H9 (cell line): ENCODE measurements around the gene NPBWR2. TPM values are rescaled to one million over a fixed set of nuclear protein-coding genes. Genes with fewer than 3 reads are reported as not detected.

ENCODE experiments used
- DNase-seq: peaks from one replicate; pipeline ENCODE4 v3.0.0-alpha.2; 2017
- H2AFZ ChIP-seq: one replicate; pipeline ENCODE4 v1.6.1; 2013; ENCODE audit warnings: mild to moderate bottlenecking, low read length, control low read depth, moderate library complexity
- H2AK5ac ChIP-seq: 2 replicates; pipeline ENCODE4 v1.6.1; 2013; ENCODE audit warnings: low read length, control low read depth, mixed read lengths; ENCODE audit not compliant: insufficient read length
- H2BK120ac ChIP-seq: one replicate; pipeline ENCODE4 v1.6.1; 2013; ENCODE audit warnings: low read depth, mild to moderate bottlenecking, low read length, control low read depth, inconsistent platforms; ENCODE audit not compliant: poor library complexity, severe bottlenecking
- H2BK12ac ChIP-seq: 2 replicates; pipeline ENCODE4 v1.6.1; 2013; ENCODE audit warnings: low read length, control low read depth, mixed read lengths, low read depth; ENCODE audit not compliant: insufficient read length
- H2BK15ac ChIP-seq: 2 replicates; pipeline ENCODE4 v1.6.1; 2013; ENCODE audit warnings: low read depth, low read length, control low read depth
- H2BK20ac ChIP-seq: one replicate; pipeline ENCODE4 v1.6.1; 2013; ENCODE audit warnings: low read depth, mild to moderate bottlenecking, low read length, control low read depth, inconsistent platforms; ENCODE audit not compliant: poor library complexity, severe bottlenecking
- H2BK5ac ChIP-seq: 2 replicates; pipeline ENCODE4 v1.6.1; 2013; ENCODE audit warnings: low read length, control low read depth, mixed read lengths; ENCODE audit not compliant: insufficient read length
- H3K14ac ChIP-seq: 2 replicates; pipeline ENCODE4 v1.6.1; 2013; ENCODE audit warnings: low read length, control low read depth; ENCODE audit not compliant: insufficient read depth
- H3K18ac ChIP-seq: 2 replicates; pipeline ENCODE4 v1.6.1; 2013; ENCODE audit warnings: low read depth, mild to moderate bottlenecking, mixed read lengths, low read length, control low read depth; ENCODE audit not compliant: insufficient read length
- H3K23ac ChIP-seq: 2 replicates; pipeline ENCODE4 v1.6.1; 2013; ENCODE audit warnings: low read length, control low read depth, mixed read lengths, low read depth; ENCODE audit not compliant: insufficient read length
- H3K23me2 ChIP-seq: 2 replicates; pipeline ENCODE4 v1.6.1; 2013; ENCODE audit warnings: low read depth, mild to moderate bottlenecking, mixed read lengths, low read length, control low read depth; ENCODE audit not compliant: insufficient read length, poor library complexity, severe bottlenecking
- H3K27ac ChIP-seq: 2 replicates; pipeline ENCODE4 v1.5.1; 2013; ENCODE audit warnings: low read length, control low read depth, mixed read lengths, low read depth; ENCODE audit not compliant: insufficient read length
- H3K27me3 ChIP-seq: 2 replicates; pipeline ENCODE4 v1.6.1; 2013; ENCODE audit warnings: low read length, control low read depth, inconsistent platforms; ENCODE audit not compliant: insufficient read depth
- H3K4ac ChIP-seq: 2 replicates; pipeline ENCODE4 v1.6.1; 2013; ENCODE audit warnings: low read depth, mild to moderate bottlenecking, control low read depth, inconsistent platforms, low read length, moderate library complexity
- H3K4me1 ChIP-seq: 2 replicates; pipeline ENCODE4 v1.6.1; 2013; ENCODE audit warnings: low read length, control low read depth, inconsistent platforms; ENCODE audit not compliant: insufficient read depth
- H3K4me2 ChIP-seq: 2 replicates; pipeline ENCODE4 v1.6.1; 2013; ENCODE audit warnings: low read length, control low read depth, mixed read lengths; ENCODE audit not compliant: insufficient read length, insufficient read depth
- H3K56ac ChIP-seq: 2 replicates; pipeline ENCODE4 v1.6.1; 2013; ENCODE audit warnings: low read depth, mild to moderate bottlenecking, mixed read lengths, low read length, control low read depth; ENCODE audit not compliant: insufficient read length
- H3K79me1 ChIP-seq: 2 replicates; pipeline ENCODE4 v1.6.1; 2013; ENCODE audit warnings: low read depth, mild to moderate bottlenecking, moderate library complexity, low read length, control low read depth, inconsistent platforms; ENCODE audit not compliant: insufficient read depth, poor library complexity, severe bottlenecking
- H3K79me2 ChIP-seq: 2 replicates; pipeline ENCODE4 v1.6.1; 2013; ENCODE audit warnings: low read length, control low read depth, inconsistent platforms; ENCODE audit not compliant: insufficient read depth
- H3K9ac ChIP-seq: 2 replicates; pipeline ENCODE4 v1.6.1; 2013; ENCODE audit warnings: low read length, control low read depth, mixed read lengths; ENCODE audit not compliant: insufficient read length; ENCODE audit errors: extremely low read depth
- H3K9me3 ChIP-seq: one replicate; pipeline ENCODE4 v1.6.1; 2013; ENCODE audit warnings: low read depth, low read length, inconsistent platforms; ENCODE audit not compliant: control insufficient read depth
- H3T11ph ChIP-seq: one replicate; pipeline ENCODE4 v1.6.1; 2013; ENCODE audit warnings: mild to moderate bottlenecking, low read length, control low read depth, inconsistent platforms
- H4K20me1 ChIP-seq: one replicate; pipeline ENCODE4 v1.6.1; 2013; ENCODE audit not compliant: control insufficient read depth, insufficient read length, insufficient read depth
- H4K5ac ChIP-seq: 2 replicates; pipeline ENCODE4 v1.6.1; 2013; ENCODE audit warnings: low read depth, mild to moderate bottlenecking, mixed read lengths, low read length, control low read depth; ENCODE audit not compliant: insufficient read length
- H4K8ac ChIP-seq: replicated peaks from 2 replicates; pipeline ENCODE4 v1.6.1; 2013; ENCODE audit warnings: low read length, control low read depth, mixed read lengths, low read depth; ENCODE audit not compliant: insufficient read length
- H4K91ac ChIP-seq: 2 replicates; pipeline ENCODE4 v1.6.1; 2013; ENCODE audit warnings: low read depth, mild to moderate bottlenecking, moderate library complexity, mixed read lengths, low read length, control low read depth; ENCODE audit not compliant: insufficient read length
- H3K27ac Mint-ChIP-seq, 3 experiments: 2 replicates in 2 of 3; 3 replicates in 1 of 3; pipeline ENCODE4 v1.8.0; 2020 to 2021; ENCODE audit warnings: mixed read lengths in 3 of 3, mild to moderate bottlenecking in 1 of 3, moderate library complexity in 1 of 3
- H3K27me3 Mint-ChIP-seq: 2 replicates; pipeline ENCODE4 v1.8.0; 2021; ENCODE audit warnings: low read depth, mild to moderate bottlenecking, moderate library complexity, mixed read lengths
- H3K36me3 Mint-ChIP-seq, 3 experiments: 2 replicates in 2 of 3; 3 replicates in 1 of 3; pipeline ENCODE4 v1.8.0; 2020 to 2021; ENCODE audit warnings: low read depth in 3 of 3, mixed read lengths in 3 of 3; ENCODE audit not compliant: insufficient read depth in 1 of 3
- H3K4me1 Mint-ChIP-seq, 2 experiments: 2 replicates each; pipeline ENCODE4 v1.8.0; 2020; ENCODE audit warnings: mixed read lengths in 2 of 2
- H3K4me3 Mint-ChIP-seq, 2 experiments: 2 replicates in 1 of 2; 3 replicates in 1 of 2; pipeline ENCODE4 v1.8.0; 2020 to 2021; ENCODE audit warnings: mild to moderate bottlenecking in 2 of 2, mixed read lengths in 2 of 2, moderate library complexity in 1 of 2
- H3K9me3 Mint-ChIP-seq, 2 experiments: 2 replicates in 1 of 2; 3 replicates in 1 of 2; pipeline ENCODE4 v1.8.0; 2020; ENCODE audit warnings: mild to moderate bottlenecking in 2 of 2, mixed read lengths in 2 of 2, moderate library complexity in 1 of 2
- WGBS: extraction: QIAGEN DNeasy Blood & Tissue Kit; methylation state at CpG from one replicate; pipeline ENCODE4 v1.1.7; 2013; ENCODE audit warnings: missing lambda C conversion rate, low lambda C conversion rate, mixed read lengths; ENCODE audit not compliant: insufficient read length; ENCODE audit errors: extremely low coverage; 5-methylcytosine and 5-hydroxymethylcytosine counted together
- total RNA-seq: library from RNA; stranded (reverse); gene quantifications from 2 replicates; pipeline ENCODE4 v1.2.1, GENCODE V29; 2021
- TF ChIP-seq, protein P1 (sequence below): fragments of 200-600 bp; sonication (generic); conservative IDR thresholded peaks from 3 replicates; pipeline ENCODE4 v1.8.0; 2021; ENCODE audit warnings: antibody characterized with exemption, mild to moderate bottlenecking

Gene NPBWR2
- total RNA-seq, 1 experiment from 2014 or later: not detected

DNA sequence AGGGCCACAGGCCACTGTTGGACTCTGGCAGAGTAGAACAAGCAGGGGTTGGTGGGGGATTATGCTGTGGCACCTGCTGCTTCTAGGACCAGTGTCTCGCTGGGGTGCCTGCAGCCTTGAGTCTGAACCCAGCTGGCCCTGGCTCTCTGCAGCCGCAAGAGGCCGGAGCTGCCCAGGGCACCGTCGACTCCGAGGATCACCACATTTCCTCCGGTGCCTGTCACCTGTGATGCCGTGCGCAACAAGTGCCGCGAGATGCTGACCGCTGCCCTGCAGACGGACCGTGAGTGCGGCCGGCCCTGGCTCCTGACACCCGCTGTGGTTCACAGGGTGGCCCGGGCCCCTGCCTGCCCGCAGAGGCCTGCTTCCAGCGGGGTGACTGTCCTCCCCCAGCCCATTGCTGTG lies 38.2 kb downstream of the NPBWR2 start:
- H4K91ac ChIP-seq: no peak overlapping the region
- H3K56ac ChIP-seq: no peak overlapping the region
- no peaks in the 10 kb centered on the region for H3K23me2 ChIP-seq
- no CpG with 5 or more reads among the region's 20 CpGs for WGBS
- no peak overlapping the region for H2BK5ac ChIP-seq
- no peak overlapping the region for H4K8ac ChIP-seq
- H3K18ac ChIP-seq: no peak overlapping the region
- no peak overlapping the region for H3K14ac ChIP-seq
- peaks cover 1% of the 10 kb centered on the region for H3K27me3 Mint-ChIP-seq
- H3K79me2 ChIP-seq: no peaks in the 10 kb centered on the region
- H3K4me3 Mint-ChIP-seq: no peak overlapping the region
- no peak overlapping the region for H3K9ac ChIP-seq
- TF ChIP-seq, protein P1, sequence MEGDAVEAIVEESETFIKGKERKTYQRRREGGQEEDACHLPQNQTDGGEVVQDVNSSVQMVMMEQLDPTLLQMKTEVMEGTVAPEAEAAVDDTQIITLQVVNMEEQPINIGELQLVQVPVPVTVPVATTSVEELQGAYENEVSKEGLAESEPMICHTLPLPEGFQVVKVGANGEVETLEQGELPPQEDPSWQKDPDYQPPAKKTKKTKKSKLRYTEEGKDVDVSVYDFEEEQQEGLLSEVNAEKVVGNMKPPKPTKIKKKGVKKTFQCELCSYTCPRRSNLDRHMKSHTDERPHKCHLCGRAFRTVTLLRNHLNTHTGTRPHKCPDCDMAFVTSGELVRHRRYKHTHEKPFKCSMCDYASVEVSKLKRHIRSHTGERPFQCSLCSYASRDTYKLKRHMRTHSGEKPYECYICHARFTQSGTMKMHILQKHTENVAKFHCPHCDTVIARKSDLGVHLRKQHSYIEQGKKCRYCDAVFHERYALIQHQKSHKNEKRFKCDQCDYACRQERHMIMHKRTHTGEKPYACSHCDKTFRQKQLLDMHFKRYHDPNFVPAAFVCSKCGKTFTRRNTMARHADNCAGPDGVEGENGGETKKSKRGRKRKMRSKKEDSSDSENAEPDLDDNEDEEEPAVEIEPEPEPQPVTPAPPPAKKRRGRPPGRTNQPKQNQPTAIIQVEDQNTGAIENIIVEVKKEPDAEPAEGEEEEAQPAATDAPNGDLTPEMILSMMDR: no peak
- H3K27ac Mint-ChIP-seq: peak overlapping the region in 1 of 3 experiments; percentile 63; a peak in 1 of 7 replicates
- H3K9me3 ChIP-seq: no peaks in the 10 kb centered on the region
- H3K23ac ChIP-seq: no peak overlapping the region
- no peak overlapping the region for H2BK12ac ChIP-seq
- peaks cover 0 to 3% (median 0%) of the 10 kb centered on the region in 3 experiments; a peak in 4 of 7 replicates for H3K36me3 Mint-ChIP-seq
- H4K20me1 ChIP-seq: no peaks in the 10 kb centered on the region
- peaks cover 1% of the 10 kb centered on the region; the same call in 1 of the 2 replicates for H3K4me1 ChIP-seq
- DNase-seq: no peak
- H3K4ac ChIP-seq: no peak overlapping the region
- H3K27ac ChIP-seq: no peak overlapping the region
- H3K4me1 Mint-ChIP-seq: peaks cover 16 to 28% of the 10 kb centered on the region in 2 experiments
- H2BK15ac ChIP-seq: no peak overlapping the region
- H3T11ph ChIP-seq: no peak overlapping the region
- no peak overlapping the region for H4K5ac ChIP-seq
- no peak overlapping the region for H2BK20ac ChIP-seq
- H3K9me3 Mint-ChIP-seq: no peaks in the 10 kb centered on the region
- no peak overlapping the region for H2AK5ac ChIP-seq
- no peak overlapping the region for H2BK120ac ChIP-seq
- H3K4me2 ChIP-seq: no peak overlapping the region
- H2AFZ ChIP-seq: no peak overlapping the region
- H3K27me3 ChIP-seq: no peaks in the 10 kb centered on the region
- no peaks in the 10 kb centered on the region for H3K79me1 ChIP-seq
